Activated B cell treated with CpG ODN at 0.5 μM for 24 hours (primary cell): ENCODE results near the gene FAT2. TPM values are rescaled to one million over a fixed set of nuclear protein-coding genes. Genes with fewer than 3 reads are reported as not detected.

Experiments used
- ATAC-seq: fragments of 200-7000 bp; cut with Tn5 transposase; one replicate; pipeline ENCODE4 v1.10.0; 2021; ENCODE audit warnings: low read depth, mild to moderate bottlenecking, moderate library complexity
- CTCF ChIA-PET: fragments of 350-600 bp; sonication (Branson Sonifier 250); formaldehyde crosslinking; loops from one replicate; lab custom pipeline; 2021; ENCODE audit warnings: antibody characterized with exemption; lab: Charles Lee
- POLR2A ChIA-PET: fragments of 350-600 bp; sonication (Branson Sonifier 250); formaldehyde crosslinking; loops from one replicate; lab custom pipeline; 2021; ENCODE audit warnings: antibody characterized with exemption; lab: Charles Lee
- DNase-seq: peaks from one replicate; pipeline ENCODE4 v3.0.0; 2022
- H3K27ac Mint-ChIP-seq: one replicate; pipeline ENCODE4 v1.8.0; 2020; ENCODE audit warnings: mixed read lengths
- H3K27me3 Mint-ChIP-seq: one replicate; pipeline ENCODE4 v1.8.0; 2021; ENCODE audit warnings: mixed read lengths
- H3K36me3 Mint-ChIP-seq: one replicate; pipeline ENCODE4 v1.8.0; 2021; ENCODE audit warnings: low read depth, mixed read lengths
- H3K4me1 Mint-ChIP-seq: one replicate; pipeline ENCODE4 v1.8.0; 2021; ENCODE audit warnings: mixed read lengths
- H3K4me3 Mint-ChIP-seq: one replicate; pipeline ENCODE4 v1.8.0; 2020; ENCODE audit warnings: mild to moderate bottlenecking, mixed read lengths
- H3K9me3 Mint-ChIP-seq: one replicate; pipeline ENCODE4 v1.8.0; 2020; ENCODE audit warnings: mixed read lengths
- CTCF ChIP-seq: fragments of 200-600 bp; IDR thresholded peaks from one replicate; pipeline ENCODE4 v1.8.0; 2022; ENCODE audit warnings: antibody characterized with exemption, mild to moderate bottlenecking
- intact Hi-C: fragments of 100-400 bp; cut with micrococcal nuclease; formaldehyde crosslinking; loops from one replicate; pipeline ENCODE4 v1.15.1; 2024
- total RNA-seq: library from RNA; stranded (reverse); gene quantifications from 2 replicates; pipeline ENCODE4 v1.2.3, GENCODE V29; 2022

The FAT2 gene
- total RNA-seq, 1 donor from 2014 or later: 0.02 TPM

- Mint-ChIP-seq H3K9me3 (no peaks in the 10 kb centered on the region), H3K4me1 (no peaks in the 10 kb centered on the region), H3K27me3 (peaks cover 32% of the 10 kb centered on the region), H3K4me3 (no peak overlapping the region), H3K27ac (no peak overlapping the region), H3K36me3 (no peaks in the 10 kb centered on the region)
- DNase-seq (no peak), ATAC-seq (no peak)
- intact Hi-C loops: no loop called here
- no peak for TF ChIP-seq CTCF
- ChIA-PET POLR2A (no interaction called here), CTCF (no interaction called here)
These were observed 27.8 kb upstream of the FAT2 start for GRCh38 chr5:151618907-151619306.

DNA sequence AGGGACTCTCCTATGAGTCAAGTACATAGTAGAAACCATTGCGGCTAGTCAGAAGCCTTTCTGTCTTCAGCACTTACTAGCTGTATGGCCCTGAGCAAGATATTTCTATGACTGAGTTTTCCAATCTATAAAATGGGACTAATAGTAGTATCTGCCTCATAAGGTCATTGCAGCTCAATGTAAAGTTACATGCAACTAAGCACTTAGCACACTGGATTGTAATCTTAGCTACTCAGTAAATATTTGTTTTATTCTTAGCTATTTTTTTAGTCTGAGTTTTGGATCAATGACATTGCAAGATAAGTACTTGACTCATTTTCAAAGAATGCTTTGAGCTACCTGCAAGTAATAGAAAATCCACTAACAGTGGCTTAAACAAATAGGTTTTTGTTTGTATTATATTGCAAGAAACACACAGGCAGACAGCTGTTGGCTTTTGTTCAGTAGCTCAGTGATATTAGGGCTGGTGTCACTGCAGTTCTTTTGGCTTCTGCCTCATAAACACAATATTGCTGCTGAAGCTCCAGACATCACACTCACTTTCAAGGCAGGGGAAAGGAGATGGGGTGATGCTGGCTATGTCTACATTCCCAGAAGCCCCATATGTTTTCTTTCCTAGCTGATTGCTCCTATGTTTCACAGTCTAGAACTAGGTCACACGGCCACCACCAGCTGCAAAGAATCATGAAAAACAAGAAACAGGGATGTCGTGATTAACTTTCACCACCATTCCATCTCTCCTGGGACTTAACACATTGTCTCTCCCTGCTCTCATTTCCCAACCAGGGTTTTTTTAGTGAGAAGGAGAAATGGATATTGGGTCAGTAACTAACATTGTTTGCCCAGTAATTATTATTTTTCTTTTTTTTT, 26.9 kb upstream of the FAT2 start:
- Mint-ChIP-seq H3K4me3 (no peak overlapping the region), H3K9me3 (no peaks in the 10 kb centered on the region), H3K36me3 (no peaks in the 10 kb centered on the region), H3K4me1 (peaks cover 6% of the 10 kb centered on the region), H3K27me3 (peaks cover 32% of the 10 kb centered on the region), H3K27ac (no peak overlapping the region)
- CTCF ChIA-PET: no interaction called here
- intact Hi-C loops: no loop called here
- no peak for TF ChIP-seq CTCF
- POLR2A ChIA-PET: no interaction called here
- no peak for ATAC-seq
- DNase-seq: no peak

DNA sequence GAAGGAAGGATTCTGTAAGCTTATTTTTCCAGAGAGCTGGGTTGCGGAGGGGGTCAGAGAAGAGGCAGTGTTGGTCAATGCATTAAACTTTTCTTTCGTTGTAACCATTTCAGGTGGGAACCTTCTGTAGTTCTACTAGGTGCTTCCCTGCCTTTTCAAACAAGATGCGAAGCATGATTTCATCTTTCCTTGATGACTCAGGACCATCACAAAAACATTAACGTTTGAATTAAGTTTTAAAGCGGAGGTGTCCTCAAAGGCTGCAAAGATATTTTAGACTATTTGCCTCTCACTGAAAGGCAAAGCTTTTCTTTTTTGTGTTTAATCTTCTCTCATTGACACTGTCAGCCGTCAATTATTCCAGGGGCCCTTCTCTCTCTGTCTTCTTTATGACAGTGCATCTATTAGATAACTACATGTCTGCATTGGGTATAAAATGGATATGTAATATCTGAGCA, 26.3 kb upstream of the FAT2 start:
- Mint-ChIP-seq H3K36me3 (no peaks in the 10 kb centered on the region), H3K9me3 (no peaks in the 10 kb centered on the region), H3K4me3 (no peak overlapping the region), H3K27ac (no peak overlapping the region), H3K27me3 (peaks cover 31% of the 10 kb centered on the region), H3K4me1 (peaks cover 8% of the 10 kb centered on the region)
- no peak for TF ChIP-seq CTCF
- CTCF ChIA-PET: no interaction called here
- POLR2A ChIA-PET: no interaction called here
- DNase-seq (no peak), ATAC-seq (no peak)
- intact Hi-C loops: no loop called here

- Mint-ChIP-seq H3K9me3 (no peaks in the 10 kb centered on the region), H3K4me1 (peaks cover 8% of the 10 kb centered on the region), H3K4me3 (no peak overlapping the region), H3K27me3 (peaks cover 20% of the 10 kb centered on the region), H3K27ac (no peak overlapping the region), H3K36me3 (no peaks in the 10 kb centered on the region)
- no peak for TF ChIP-seq CTCF
- intact Hi-C loops: no loop called here
- POLR2A ChIA-PET: no interaction called here
- no peak for DNase-seq
- no peak for ATAC-seq
- CTCF ChIA-PET: no interaction called here
These were observed 24.3 kb upstream of the FAT2 start for GRCh38 chr5:151615431-151615830.

DNA sequence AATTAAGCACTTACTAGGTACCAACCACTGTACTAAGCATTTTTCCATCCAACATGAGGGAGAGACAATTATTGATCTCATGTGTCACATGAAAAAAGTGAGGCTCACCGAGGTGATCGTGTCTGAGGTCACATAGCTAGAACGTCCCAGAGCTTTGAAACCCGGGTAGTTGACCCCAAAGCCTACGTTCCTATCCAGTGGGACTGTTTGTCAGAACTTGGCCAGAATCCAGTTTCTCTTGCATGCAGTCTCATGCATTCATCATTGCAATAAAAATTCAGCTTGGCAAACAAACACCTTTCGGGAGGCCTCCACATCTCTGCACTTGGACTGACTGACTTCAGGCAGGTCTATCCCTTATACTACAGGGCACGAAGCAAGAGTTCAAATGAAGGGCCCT, 23.4 kb upstream of the FAT2 start:
- no peak overlapping the region for H3K27ac Mint-ChIP-seq
- POLR2A ChIA-PET: no interaction called here
- CTCF ChIA-PET: no interaction called here
- no peak for TF ChIP-seq CTCF
- ATAC-seq: no peak
- peaks cover 23% of the 10 kb centered on the region for H3K27me3 Mint-ChIP-seq
- no peak overlapping the region for H3K4me3 Mint-ChIP-seq
- no peak for DNase-seq
- H3K36me3 Mint-ChIP-seq: no peaks in the 10 kb centered on the region
- intact Hi-C loops: no loop called here
- no peaks in the 10 kb centered on the region for H3K9me3 Mint-ChIP-seq
- peaks cover 8% of the 10 kb centered on the region for H3K4me1 Mint-ChIP-seq
